CD4-positive, alpha-beta T cell treated with Interferon gamma for 1 hour (primary cell): ENCODE measurements around the gene PNPLA7.
A peak's percentile ranks its signal among the peaks of the same experiment; 100 is the strongest.
"Not testable (repeated sequence)": the region's sequence is repeated elsewhere in the genome, so short reads cannot be mapped to it uniquely, and the experiment has no call there.

Experiments used
- DNase-seq: peaks from one replicate; pipeline ENCODE4 v3.0.0-alpha.2; 2020

PNPLA7 gene

GRCh38 chr9:137476856-137477255 lies 73.3 kb downstream of the PNPLA7 start:
- no peak for DNase-seq

- DNase-seq, result no peak
These were observed 74.5 kb downstream of the PNPLA7 start for GRCh38 chr9:137475666-137476065.

- no peak for DNase-seq
These were observed 75.9 kb downstream of the PNPLA7 start for GRCh38 chr9:137474271-137474670.

- DNase-seq, result no peak
These were observed 79.4 kb downstream of the PNPLA7 start for GRCh38 chr9:137470785-137471184.

GRCh38 chr9:137467896-137468295 lies 82.3 kb downstream of the PNPLA7 start:
- no peak for DNase-seq

GRCh38 chr9:137467161-137467581 lies 83.0 kb downstream of the PNPLA7 start:
- no peak for DNase-seq

- not testable (repeated sequence) for DNase-seq
These were observed 83.7 kb downstream of the PNPLA7 start for GRCh38 chr9:137466389-137467085.

GRCh38 chr9:137465720-137466388 lies 84.3 kb downstream of the PNPLA7 start:
- DNase-seq, result no peak

GRCh38 chr9:137465000-137465719 lies 85.0 kb downstream of the PNPLA7 start:
- no peak for DNase-seq

GRCh38 chr9:137464291-137464999 lies 85.8 kb downstream of the PNPLA7 start:
- DNase-seq, result no peak

- no peak for DNase-seq
These were observed 86.3 kb downstream of the PNPLA7 start for GRCh38 chr9:137463931-137464290.

- no peak for DNase-seq
These were observed 86.9 kb downstream of the PNPLA7 start for GRCh38 chr9:137462986-137463930.

- DNase-seq, result no peak
These were observed 87.7 kb downstream of the PNPLA7 start for GRCh38 chr9:137462396-137462985.

- DNase-seq, result peak; percentile 95
These were observed 88.4 kb downstream of the PNPLA7 start for GRCh38 chr9:137461663-137462395.

- no peak for DNase-seq
These were observed 88.9 kb downstream of the PNPLA7 start for GRCh38 chr9:137461316-137461662.

GRCh38 chr9:137460363-137461315 lies 89.6 kb downstream of the PNPLA7 start:
- DNase-seq, result no peak

GRCh38 chr9:137459601-137460362 lies 90.4 kb downstream of the PNPLA7 start:
- no peak for DNase-seq

- DNase-seq, result peak; percentile 92
These were observed 91.0 kb downstream of the PNPLA7 start, which contains the start of gene NSMF for GRCh38 chr9:137459152-137459600. NSMF (minus strand) TSS chr9:137459334; CDS start chr9:137459102, 232 bp downstream.
